Measurements from ENCODE around the gene SCFD2. TPM values are rescaled to one million over a fixed set of nuclear protein-coding genes. Genes with fewer than 3 reads are reported as not detected.

Gene SCFD2
- total RNA-seq, 1 donor from 2014 or later = 11.9 TPM

DNA sequence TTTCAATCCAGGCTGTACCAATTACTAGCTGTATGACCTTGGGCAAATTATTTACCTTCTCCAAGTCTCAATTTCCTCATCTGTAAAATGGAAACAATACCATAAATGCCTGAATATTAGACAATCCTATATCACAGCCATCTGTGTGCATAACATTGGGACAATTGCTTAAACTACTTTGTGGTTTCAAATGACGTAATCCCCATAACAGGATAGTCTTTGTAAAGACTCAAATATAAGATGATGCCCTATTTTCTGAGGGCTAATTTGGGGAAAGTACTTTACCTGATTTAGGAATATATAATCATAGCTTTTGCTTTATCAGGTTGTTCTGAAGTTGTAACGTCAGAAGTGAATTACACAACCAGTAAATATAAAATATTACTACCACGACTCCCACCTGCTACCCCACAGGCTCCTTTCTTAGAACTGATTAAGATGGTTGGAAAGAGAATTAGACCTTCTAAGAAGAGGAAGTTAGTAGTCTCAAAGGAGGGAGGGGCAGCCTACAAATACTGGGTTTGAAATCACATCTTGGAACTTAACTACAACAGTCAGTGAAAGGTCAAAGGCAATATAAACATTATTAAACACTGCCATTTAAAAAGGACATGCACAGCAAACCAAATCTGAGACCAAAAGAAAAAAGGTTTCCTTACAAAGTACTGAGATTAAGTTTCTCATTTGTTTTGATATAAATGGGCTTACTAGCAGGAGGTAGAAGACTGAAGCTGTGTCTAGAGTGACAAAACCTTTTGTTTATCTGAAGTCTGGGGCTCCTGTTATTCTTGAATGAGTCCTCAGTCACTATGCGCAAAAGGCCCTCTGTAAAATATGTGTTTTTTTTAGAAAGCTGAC, 215.0 kb downstream of the SCFD2 start:
- no peaks in the 10 kb centered on the region for H3K9me3 Mint-ChIP-seq (ENCODE audit: unreplicated experiment)
- no peaks in the 10 kb centered on the region for H3K4me1 ChIP-seq (ENCODE audit: insufficient read depth, low read length)
- H3K4me3 ChIP-seq (ENCODE audit: insufficient read depth, low read depth, low read length) = no peak overlapping the region

DNA sequence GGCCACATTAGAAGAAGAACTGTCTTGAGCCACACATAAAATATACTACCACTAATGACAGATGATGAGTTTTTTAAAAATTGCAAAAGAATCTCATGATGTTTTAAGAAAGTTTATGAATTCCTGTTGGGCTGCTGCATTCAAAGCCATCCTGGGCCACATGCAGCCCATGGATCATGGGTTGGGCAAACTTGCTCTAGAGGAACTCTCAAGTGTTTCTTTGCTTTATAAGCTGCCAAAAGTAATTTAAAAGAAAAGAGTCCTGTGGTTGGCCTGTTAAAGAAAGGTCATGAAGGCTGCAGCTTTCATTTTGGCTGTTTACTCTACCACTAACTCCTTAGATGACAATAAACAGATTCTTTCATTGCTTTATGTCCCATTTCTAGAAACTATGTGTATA, 218.2 kb downstream of the SCFD2 start:
- H3K4me1 ChIP-seq (ENCODE audit: insufficient read depth, low read length) = no peaks in the 10 kb centered on the region
- H4K20me1 ChIP-seq (ENCODE audit: insufficient read depth, low read length) = no peaks in the 10 kb centered on the region
- H3K9me3 ChIP-seq (ENCODE audit: insufficient read depth, low read depth, low read length) = no peaks in the 10 kb centered on the region
- H3K4me3 Mint-ChIP-seq (ENCODE audit: unreplicated experiment) = no peak overlapping the region
- no peaks in the 10 kb centered on the region for H3K36me3 ChIP-seq (ENCODE audit: insufficient read depth, low read length)
- no peak overlapping the region for H3K27ac Mint-ChIP-seq (ENCODE audit: unreplicated experiment)
- FAIRE-seq = no peak
- no peak overlapping the region for H3K4me3 ChIP-seq (ENCODE audit: insufficient read depth, low read depth, low read length)
- no peak overlapping the region for H3K27ac ChIP-seq (ENCODE audit: low read depth, low read length)
- no peaks in the 10 kb centered on the region for H3K4me1 Mint-ChIP-seq (ENCODE audit: low read depth, unreplicated experiment)
- no peak overlapping the region for H2AFZ ChIP-seq (ENCODE audit: low read depth, low read length)
- no peak overlapping the region for H3K9ac ChIP-seq (ENCODE audit: low read length)
- no peak for DNase-seq (ENCODE audit: low read depth)
- no peaks in the 10 kb centered on the region for H3K27me3 Mint-ChIP-seq (ENCODE audit: low read depth, unreplicated experiment)
- no peaks in the 10 kb centered on the region for H3K27me3 ChIP-seq (ENCODE audit: insufficient read depth, low read length)
- H3K4me2 ChIP-seq (ENCODE audit: low read length) = no peak overlapping the region
- no peaks in the 10 kb centered on the region for H3K9me3 Mint-ChIP-seq (ENCODE audit: unreplicated experiment)
- H3K79me2 ChIP-seq (ENCODE audit: insufficient read depth, low read length) = no peaks in the 10 kb centered on the region
- H3K36me3 Mint-ChIP-seq (ENCODE audit: low read depth, unreplicated experiment) = peaks cover 3% of the 10 kb centered on the region
- TF ChIP-seq EZH2 (IDR thresholded peaks at IDR 0.05; ENCODE audit: insufficient read depth, low read length) = no peak
- TF ChIP-seq, protein P1, sequence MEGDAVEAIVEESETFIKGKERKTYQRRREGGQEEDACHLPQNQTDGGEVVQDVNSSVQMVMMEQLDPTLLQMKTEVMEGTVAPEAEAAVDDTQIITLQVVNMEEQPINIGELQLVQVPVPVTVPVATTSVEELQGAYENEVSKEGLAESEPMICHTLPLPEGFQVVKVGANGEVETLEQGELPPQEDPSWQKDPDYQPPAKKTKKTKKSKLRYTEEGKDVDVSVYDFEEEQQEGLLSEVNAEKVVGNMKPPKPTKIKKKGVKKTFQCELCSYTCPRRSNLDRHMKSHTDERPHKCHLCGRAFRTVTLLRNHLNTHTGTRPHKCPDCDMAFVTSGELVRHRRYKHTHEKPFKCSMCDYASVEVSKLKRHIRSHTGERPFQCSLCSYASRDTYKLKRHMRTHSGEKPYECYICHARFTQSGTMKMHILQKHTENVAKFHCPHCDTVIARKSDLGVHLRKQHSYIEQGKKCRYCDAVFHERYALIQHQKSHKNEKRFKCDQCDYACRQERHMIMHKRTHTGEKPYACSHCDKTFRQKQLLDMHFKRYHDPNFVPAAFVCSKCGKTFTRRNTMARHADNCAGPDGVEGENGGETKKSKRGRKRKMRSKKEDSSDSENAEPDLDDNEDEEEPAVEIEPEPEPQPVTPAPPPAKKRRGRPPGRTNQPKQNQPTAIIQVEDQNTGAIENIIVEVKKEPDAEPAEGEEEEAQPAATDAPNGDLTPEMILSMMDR (IDR thresholded peaks at IDR 0.05; ENCODE audit: insufficient read depth, low read depth, low read length) = no peak

More for the DNA sequence above, 215.0 kb downstream of the SCFD2 start:
- Histone ChIP-seq H3K36me3 (ENCODE audit: insufficient read depth, low read length) (no peaks in the 10 kb centered on the region), H2AFZ (ENCODE audit: low read depth, low read length) (no peak overlapping the region), H3K27ac (ENCODE audit: low read depth, low read length) (no peak overlapping the region), H4K20me1 (ENCODE audit: insufficient read depth, low read length) (no peaks in the 10 kb centered on the region), H3K27me3 (ENCODE audit: insufficient read depth, low read length) (no peaks in the 10 kb centered on the region), H3K79me2 (ENCODE audit: insufficient read depth, low read length) (no peaks in the 10 kb centered on the region), H3K9ac (ENCODE audit: low read length) (no peak overlapping the region), H3K9me3 (ENCODE audit: insufficient read depth, low read depth, low read length) (no peaks in the 10 kb centered on the region), H3K4me2 (ENCODE audit: low read length) (no peak overlapping the region)
- peaks cover 2% of the 10 kb centered on the region for H3K36me3 Mint-ChIP-seq (ENCODE audit: low read depth, unreplicated experiment)
- DNase-seq (ENCODE audit: low read depth) (no peak), FAIRE-seq (no peak)
- H3K27ac Mint-ChIP-seq (ENCODE audit: unreplicated experiment) = no peak overlapping the region
- no peaks in the 10 kb centered on the region for H3K27me3 Mint-ChIP-seq (ENCODE audit: low read depth, unreplicated experiment)
- no peaks in the 10 kb centered on the region for H3K4me1 Mint-ChIP-seq (ENCODE audit: low read depth, unreplicated experiment)
- no peak for TF ChIP-seq EZH2 (IDR thresholded peaks at IDR 0.05; ENCODE audit: insufficient read depth, low read length)
- TF ChIP-seq, protein P1 (IDR thresholded peaks at IDR 0.05; ENCODE audit: insufficient read depth, low read depth, low read length) = no peak
- no peak overlapping the region for H3K4me3 Mint-ChIP-seq (ENCODE audit: unreplicated experiment)

DNA sequence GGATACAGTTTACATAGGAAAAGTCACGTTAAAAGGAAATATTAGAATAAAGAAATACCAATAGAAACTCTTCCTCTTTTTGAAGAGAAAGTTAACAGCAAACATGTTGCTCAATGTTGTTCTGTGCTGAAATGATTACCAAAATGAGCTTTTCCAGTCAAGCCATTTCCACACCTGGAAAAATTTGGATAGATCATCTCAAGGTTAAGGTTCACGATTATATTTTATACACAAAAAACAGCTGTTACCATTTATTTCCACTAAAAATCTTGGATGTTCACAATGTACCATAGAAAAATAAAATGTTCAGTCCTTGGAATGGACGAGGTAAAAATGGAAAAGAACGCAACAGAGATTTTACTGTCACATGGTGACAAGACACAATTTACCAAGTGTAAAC, 218.7 kb downstream of the SCFD2 start:
- FAIRE-seq = no peak
- Histone ChIP-seq H3K4me1 (ENCODE audit: insufficient read depth, low read length) (no peaks in the 10 kb centered on the region), H3K79me2 (ENCODE audit: insufficient read depth, low read length) (no peaks in the 10 kb centered on the region), H3K4me3 (ENCODE audit: insufficient read depth, low read depth, low read length) (no peak overlapping the region), H3K27me3 (ENCODE audit: insufficient read depth, low read length) (no peaks in the 10 kb centered on the region), H3K36me3 (ENCODE audit: insufficient read depth, low read length) (no peaks in the 10 kb centered on the region), H3K9ac (ENCODE audit: low read length) (no peak overlapping the region), H4K20me1 (ENCODE audit: insufficient read depth, low read length) (no peaks in the 10 kb centered on the region), H3K27ac (ENCODE audit: low read depth, low read length) (no peak overlapping the region), H2AFZ (ENCODE audit: low read depth, low read length) (no peak overlapping the region), H3K9me3 (ENCODE audit: insufficient read depth, low read depth, low read length) (no peaks in the 10 kb centered on the region), H3K4me2 (ENCODE audit: low read length) (no peak overlapping the region)
- Mint-ChIP-seq H3K4me3 (ENCODE audit: unreplicated experiment) (no peak overlapping the region), H3K9me3 (ENCODE audit: unreplicated experiment) (no peaks in the 10 kb centered on the region), H3K27ac (ENCODE audit: unreplicated experiment) (no peak overlapping the region), H3K36me3 (ENCODE audit: low read depth, unreplicated experiment) (peaks cover 3% of the 10 kb centered on the region), H3K27me3 (ENCODE audit: low read depth, unreplicated experiment) (no peaks in the 10 kb centered on the region), H3K4me1 (ENCODE audit: low read depth, unreplicated experiment) (no peaks in the 10 kb centered on the region)
- no peak for DNase-seq (ENCODE audit: low read depth)
- TF ChIP-seq, protein P1 (IDR thresholded peaks at IDR 0.05; ENCODE audit: insufficient read depth, low read depth, low read length) = no peak
- no peak for TF ChIP-seq EZH2 (IDR thresholded peaks at IDR 0.05; ENCODE audit: insufficient read depth, low read length)

Measured in astrocyte (in vitro differentiated cells and primary cell).